Activated CD4-positive, alpha-beta memory T cell treated with anti-CD3 and anti-CD28 coated beads for 36 hours (primary cell): Measurements from ENCODE around the gene PIGR. TPM values are rescaled to one million over a fixed set of nuclear protein-coding genes. Genes with fewer than 3 reads are reported as not detected.
A peak's percentile ranks its signal among the peaks of the same experiment; 100 is the strongest.

Source experiments
- CTCF ChIA-PET: fragments of 350-600 bp; sonication (Branson Sonifier 250); formaldehyde crosslinking; loops from one replicate; lab custom pipeline; 2021; ENCODE audit warnings: antibody characterized with exemption, inconsistent platforms; lab: Charles Lee
- POLR2A ChIA-PET: fragments of 350-600 bp; sonication (Branson Sonifier 250); formaldehyde crosslinking; loops from one replicate; lab custom pipeline; 2021; ENCODE audit warnings: antibody characterized with exemption; lab: Charles Lee
- DNase-seq: peaks from one replicate; pipeline ENCODE4 v3.0.0-alpha.2; 2020
- H3K27ac Mint-ChIP-seq: one replicate; pipeline ENCODE4 v1.8.0; 2021; ENCODE audit warnings: mixed read lengths
- H3K27me3 Mint-ChIP-seq: one replicate; pipeline ENCODE4 v1.8.0; 2021; ENCODE audit warnings: mixed read lengths
- H3K36me3 Mint-ChIP-seq: one replicate; pipeline ENCODE4 v1.8.0; 2021; ENCODE audit warnings: mixed read lengths
- H3K4me1 Mint-ChIP-seq: one replicate; pipeline ENCODE4 v1.8.0; 2021; ENCODE audit warnings: low read depth, mixed read lengths
- H3K4me3 Mint-ChIP-seq: one replicate; pipeline ENCODE4 v1.8.0; 2021; ENCODE audit warnings: mild to moderate bottlenecking, mixed read lengths
- H3K9me3 Mint-ChIP-seq: one replicate; pipeline ENCODE4 v1.8.0; 2021; ENCODE audit warnings: mixed read lengths
- intact Hi-C: fragments of 100-400 bp; cut with micrococcal nuclease; formaldehyde crosslinking; loops from one replicate; pipeline ENCODE4 v1.15.1; 2023
- total RNA-seq, 2 experiments: library from RNA; stranded (reverse); gene quantifications; one replicate each; pipeline ENCODE4 v1.2.3, GENCODE V29; 2021

Gene PIGR
- total RNA-seq, 2 experiments from 2014 or later: 0.10 TPM

DNA sequence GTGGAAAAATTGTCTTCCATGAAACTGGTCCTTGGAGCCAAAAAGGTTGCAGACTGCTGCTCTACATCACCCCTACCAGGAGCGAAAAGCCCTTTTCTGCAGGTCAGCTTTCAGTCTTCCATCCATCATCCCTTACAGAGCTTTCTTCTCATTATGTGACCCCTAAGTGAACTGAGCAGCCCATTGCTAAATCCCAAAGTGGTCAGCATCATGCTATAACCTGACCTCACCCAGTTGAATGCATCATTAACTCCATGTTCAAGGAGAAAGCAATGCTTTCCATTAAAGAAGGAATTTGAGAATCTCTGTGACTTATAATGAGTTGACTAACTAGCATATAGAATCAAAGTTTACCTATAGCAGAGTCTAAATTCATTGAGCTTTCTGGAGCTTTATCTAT, 59.4 kb downstream of the PIGR start:
- CTCF ChIA-PET: interaction anchor here (0.7 to 1.7 kb wide), 5 partner anchors 22 to 407 kb away, joined by 3 to 8 read pairs (median 3); partner anchors contain the start of gene IL20
- no peak overlapping the region for H3K27ac Mint-ChIP-seq
- H3K27me3 Mint-ChIP-seq: peaks cover 6% of the 10 kb centered on the region
- peaks cover 36% of the 10 kb centered on the region for H3K4me1 Mint-ChIP-seq
- intact Hi-C loops: no loop called here
- no peaks in the 10 kb centered on the region for H3K36me3 Mint-ChIP-seq
- POLR2A ChIA-PET: no interaction called here
- no peak for DNase-seq
- no peak overlapping the region for H3K4me3 Mint-ChIP-seq
- H3K9me3 Mint-ChIP-seq: no peaks in the 10 kb centered on the region

DNA sequence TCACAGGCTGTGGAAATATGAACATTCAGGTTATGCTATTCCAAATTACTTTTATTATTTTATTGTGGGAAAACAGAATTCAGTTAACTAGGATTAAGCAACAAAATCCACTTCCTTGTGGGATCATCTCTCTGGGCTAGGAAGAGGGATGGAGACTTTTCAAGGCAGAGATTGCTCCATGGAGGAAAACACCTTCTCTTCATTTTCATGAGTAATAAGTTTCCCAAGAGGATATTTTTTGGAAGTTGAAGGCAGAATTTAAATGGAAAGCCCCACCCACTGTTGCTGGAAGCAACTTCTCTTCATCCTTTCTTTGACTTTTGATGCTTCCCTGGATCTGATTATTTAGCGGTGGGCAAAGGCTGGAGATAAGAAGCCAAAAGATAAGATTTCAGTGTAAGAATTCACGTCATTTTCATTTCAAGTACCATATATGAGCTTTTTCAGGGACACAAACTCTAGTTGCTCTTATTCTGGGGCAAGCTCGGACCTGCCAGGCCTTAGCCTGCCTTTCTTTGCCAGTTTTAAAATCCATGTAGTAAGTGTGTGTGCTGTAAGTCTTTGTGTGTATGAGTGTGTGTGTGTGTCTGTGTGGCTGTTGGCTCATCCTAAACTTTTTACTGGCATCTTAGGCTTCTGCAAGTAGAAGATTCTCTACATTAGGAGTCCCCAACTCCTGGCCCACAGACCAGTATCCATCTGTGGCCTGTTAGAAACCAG, 60.8 kb downstream of the PIGR start:
- no peak overlapping the region for H3K4me3 Mint-ChIP-seq
- CTCF ChIA-PET: interaction anchor here (0.8 to 2.7 kb wide), 4 partner anchors 20 to 27 kb away, joined by 3 to 17 read pairs (median 8); partner anchors contain the start of gene IL20
- H3K27me3 Mint-ChIP-seq: peaks cover 4% of the 10 kb centered on the region
- intact Hi-C loops: no loop called here
- no peaks in the 10 kb centered on the region for H3K36me3 Mint-ChIP-seq
- POLR2A ChIA-PET: no interaction called here
- peaks cover 24% of the 10 kb centered on the region for H3K4me1 Mint-ChIP-seq
- H3K27ac Mint-ChIP-seq: no peak overlapping the region
- H3K9me3 Mint-ChIP-seq: no peaks in the 10 kb centered on the region
- no peak for DNase-seq

DNA sequence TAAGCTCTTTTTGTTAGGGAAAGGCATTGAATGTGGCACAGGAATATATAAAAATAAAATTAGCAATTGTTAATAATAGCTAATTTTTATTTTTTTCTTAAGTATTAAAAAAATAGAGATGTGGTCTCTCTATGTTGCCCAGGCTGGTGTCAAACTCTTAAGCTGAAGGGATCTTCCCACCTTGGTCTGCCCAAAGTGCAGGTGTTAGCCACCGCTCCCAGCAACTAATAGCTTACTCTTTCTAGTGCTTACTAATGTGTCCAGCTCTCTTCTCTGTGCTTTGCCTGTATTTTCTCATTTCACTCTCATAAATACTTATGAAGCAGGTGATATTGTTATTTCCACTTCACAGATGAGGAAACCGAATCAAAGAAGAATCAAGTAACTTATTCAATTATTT, 62.4 kb downstream of the PIGR start:
- Mint-ChIP-seq H3K27me3 (peaks cover 4% of the 10 kb centered on the region), H3K27ac (no peak overlapping the region), H3K36me3 (peaks cover 3% of the 10 kb centered on the region), H3K9me3 (peaks cover 8% of the 10 kb centered on the region), H3K4me3 (no peak overlapping the region), H3K4me1 (peaks cover 19% of the 10 kb centered on the region)
- intact Hi-C loops: no loop called here
- CTCF ChIA-PET: interaction anchor here (0.6 to 2.7 kb wide), 11 partner anchors 10 to 251 kb away, joined by 3 to 17 read pairs (median 4); partner anchors contain the start of genes IL20 and IL24
- no peak for DNase-seq
- POLR2A ChIA-PET: interaction anchor here (0.6 to 1.5 kb wide), 4 partner anchors 25 to 433 kb away, joined by 3 read pairs; no protein-coding TSS in a partner anchor

DNA sequence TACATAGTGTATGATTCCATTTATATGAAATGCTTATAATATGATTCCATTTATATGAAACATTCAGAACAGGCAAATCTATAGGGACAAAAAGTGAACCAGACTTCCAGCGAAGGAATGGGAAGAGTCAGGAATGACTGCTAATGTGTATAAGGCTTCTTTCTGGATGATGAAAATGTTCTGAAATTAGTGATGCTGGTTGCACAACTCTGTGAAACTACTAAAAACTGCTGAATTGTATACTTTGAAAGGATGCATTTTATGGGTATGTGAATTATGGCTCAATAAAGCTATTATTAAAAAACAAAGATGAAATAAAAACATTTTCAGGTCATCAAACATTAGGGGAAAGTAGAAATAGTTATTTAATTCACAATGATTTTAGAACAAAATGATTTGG, 63.1 kb downstream of the PIGR start:
- POLR2A ChIA-PET: interaction anchor here (0.6 to 1.5 kb wide), 3 partner anchors 26 to 432 kb away, joined by 3 read pairs; no protein-coding TSS in a partner anchor
- H3K27me3 Mint-ChIP-seq: peaks cover 4% of the 10 kb centered on the region
- CTCF ChIA-PET: interaction anchor here (1.0 to 2.7 kb wide), 9 partner anchors 11 to 143 kb away, joined by 3 to 17 read pairs (median 4); partner anchors contain the start of genes IL20 and IL24
- peaks cover 8% of the 10 kb centered on the region for H3K36me3 Mint-ChIP-seq
- peaks cover 14% of the 10 kb centered on the region for H3K9me3 Mint-ChIP-seq
- peaks cover 17% of the 10 kb centered on the region for H3K4me1 Mint-ChIP-seq
- intact Hi-C loops: no loop called here
- no peak overlapping the region for H3K27ac Mint-ChIP-seq
- no peak overlapping the region for H3K4me3 Mint-ChIP-seq
- no peak for DNase-seq

DNA sequence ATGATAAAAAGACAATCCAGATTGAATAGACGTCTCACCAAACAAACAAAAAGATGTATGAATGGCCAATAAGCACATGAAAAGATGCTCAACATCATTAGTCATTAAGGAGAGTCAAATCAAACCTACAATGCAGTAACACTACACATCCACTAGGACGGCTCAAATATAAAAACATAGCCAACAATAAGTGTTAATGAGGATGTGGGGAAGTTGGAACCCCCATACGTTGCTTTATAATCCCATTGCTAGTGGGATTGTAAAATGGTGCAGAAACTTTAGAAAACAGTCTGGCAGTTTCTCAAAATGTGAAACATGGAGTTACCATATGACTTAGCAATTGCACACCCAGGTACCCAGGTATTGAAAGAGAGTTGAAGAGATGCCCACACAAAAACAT, 63.7 kb downstream of the PIGR start:
- Mint-ChIP-seq H3K4me1 (peaks cover 17% of the 10 kb centered on the region), H3K27me3 (peaks cover 4% of the 10 kb centered on the region), H3K4me3 (no peak overlapping the region), H3K9me3 (peaks cover 20% of the 10 kb centered on the region), H3K27ac (no peak overlapping the region), H3K36me3 (peaks cover 12% of the 10 kb centered on the region)
- intact Hi-C loops: no loop called here
- POLR2A ChIA-PET: interaction anchor here (1.0 to 1.5 kb wide), 2 partner anchors 26 to 37 kb away, joined by 3 read pairs; no protein-coding TSS in a partner anchor
- CTCF ChIA-PET: interaction anchor here (1.0 to 2.7 kb wide), 5 partner anchors 17 to 143 kb away, joined by 3 to 17 read pairs (median 6); partner anchors contain the start of gene IL20
- no peak for DNase-seq

DNA sequence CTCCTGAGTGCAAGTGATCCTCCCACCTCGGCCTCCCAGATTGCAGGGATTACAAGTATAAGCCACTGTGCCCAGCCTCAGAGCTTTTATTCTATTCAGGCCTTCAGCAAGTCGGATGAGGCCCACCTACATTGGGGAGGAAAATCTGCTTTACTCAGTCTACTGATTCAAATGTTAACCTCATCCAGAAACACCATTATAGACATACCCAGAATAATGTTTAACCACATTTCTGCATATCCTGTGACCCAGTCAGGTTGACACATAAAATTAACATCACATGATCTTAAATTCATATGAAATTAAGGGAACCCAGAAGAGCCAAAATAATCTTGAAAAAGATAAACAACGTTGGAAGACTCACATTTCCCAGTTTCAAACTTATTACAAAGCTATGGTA, 66.0 kb downstream of the PIGR start:
- Mint-ChIP-seq H3K4me3 (no peak overlapping the region), H3K4me1 (peaks cover 17% of the 10 kb centered on the region), H3K27me3 (peaks cover 2% of the 10 kb centered on the region), H3K27ac (peak overlapping the region; percentile 8), H3K9me3 (peaks cover 33% of the 10 kb centered on the region), H3K36me3 (peaks cover 14% of the 10 kb centered on the region)
- ChIA-PET CTCF (interaction anchor here (1.1 to 2.0 kb wide), 9 partner anchors 13 to 145 kb away, joined by 3 to 11 read pairs (median 4); no protein-coding TSS in a partner anchor), POLR2A (interaction anchor here (0.7 kb wide), 1 partner anchor 17 kb away, joined by 3 read pairs; no protein-coding TSS in a partner anchor)
- intact Hi-C loops: loop anchor here (2.0 kb wide), 1 partner anchor 16 kb away; the partner anchor contains the start of gene IL20
- no peak for DNase-seq

Other genes with a start within 250 kb of the PIGR start
- gene IL19, start 175.7 kb downstream of the PIGR start, total RNA-seq: under 1 TPM in 1 of 2 experiments, not detected in 1; 0.21 TPM
- gene IL10, start 174.0 kb downstream of the PIGR start, total RNA-seq: 10 to 100 TPM; 17.3 to 18.5 TPM
- not detected for gene IL20, start 80.8 kb downstream of the PIGR start, total RNA-seq
- 10 to 100 TPM in 1 of 2 experiments, 1 to 10 TPM in 1; 9.8 to 10.0 TPM for gene IL24, start 49.0 kb downstream of the PIGR start, total RNA-seq
- 10 to 100 TPM; 65.7 to 73.0 TPM for gene FCMR, start 24.5 kb downstream of the PIGR start, total RNA-seq
- not detected for gene FCAMR, start 24.0 kb upstream of the PIGR start, total RNA-seq
- gene C1orf116, start 86.3 kb upstream of the PIGR start, total RNA-seq: not detected
- 1 to 10 TPM; 6.3 to 7.2 TPM for gene YOD1, start 104.7 kb upstream of the PIGR start, total RNA-seq
- gene PFKFB2, start 106.8 kb upstream of the PIGR start, total RNA-seq: 1 to 10 TPM; 2.1 to 2.5 TPM
- under 1 TPM; 0.24 to 0.39 TPM for gene C4BPB, start 142.4 kb upstream of the PIGR start, total RNA-seq
- not detected for gene C4BPA, start 157.8 kb upstream of the PIGR start, total RNA-seq